AG09309 (cell line): ENCODE measurements around the gene IFIT1B.
A peak's percentile ranks its signal among the peaks of the same experiment; 100 is the strongest.
"Not testable (repeated sequence)": the region's sequence is repeated elsewhere in the genome, so short reads cannot be mapped to it uniquely, and the experiment has no call there.

ENCODE experiments used
- DNase-seq: peaks from one replicate; pipeline ENCODE4 v3.0.0-alpha.2; 2010; ENCODE audit warnings: low read depth
- H3K4me3 ChIP-seq: 2 replicates; pipeline ENCODE4 v1.5.1; 2011; ENCODE audit warnings: mild to moderate bottlenecking, low read depth, low read length, moderate library complexity; ENCODE audit not compliant: control insufficient read depth
- TF ChIP-seq, protein P1 (sequence below): IDR thresholded peaks from 2 replicates; pipeline ENCODE4 v1.5.1; 2011; ENCODE audit warnings: mild to moderate bottlenecking, low read depth, low read length, inconsistent platforms; ENCODE audit not compliant: insufficient read depth, control insufficient read depth; ENCODE audit errors: missing control alignments

The IFIT1B gene

DNA sequence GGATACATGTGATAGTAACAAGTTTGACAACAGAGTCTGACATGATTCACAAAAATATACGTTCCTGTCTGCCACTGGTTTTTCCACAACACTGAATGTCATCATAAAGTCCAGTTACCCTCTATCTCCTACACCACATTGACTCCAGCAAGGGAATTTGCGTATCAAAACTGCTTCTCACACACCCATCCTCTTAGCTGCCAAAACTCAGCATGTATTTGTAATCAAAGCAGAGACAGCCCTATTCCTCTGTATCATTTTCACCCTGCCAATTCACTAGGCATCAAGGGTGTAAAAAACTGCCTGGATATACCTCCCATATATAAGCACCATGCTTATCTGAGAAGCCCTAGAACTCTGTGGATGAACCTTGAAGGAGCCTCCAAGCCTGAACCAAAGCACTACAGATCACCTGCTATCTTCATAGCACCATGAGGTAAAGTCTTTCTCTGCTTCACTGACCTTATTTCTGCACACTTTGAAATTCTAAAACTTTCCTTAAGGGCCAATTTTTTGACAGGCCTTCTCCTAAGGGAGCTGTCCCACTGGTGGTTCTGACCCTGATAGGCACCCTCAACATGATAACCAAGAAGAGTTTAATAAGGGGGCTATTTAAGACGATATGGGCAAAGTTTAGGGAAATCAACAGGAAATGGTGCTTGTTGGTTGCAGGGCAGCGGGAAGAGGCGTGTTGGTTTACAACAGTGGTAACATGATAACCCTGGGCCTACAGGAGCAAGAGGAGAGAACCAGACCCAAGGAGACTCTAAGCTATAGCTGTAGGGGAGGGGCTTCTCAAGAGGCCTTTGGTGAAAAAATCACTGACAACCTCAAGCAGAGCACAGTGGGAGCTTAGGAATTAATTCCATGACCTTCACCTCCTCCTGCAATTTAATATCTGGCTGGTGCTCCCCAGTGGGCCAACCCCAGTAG, at the start of gene IFIT1B:
Gene IFIT1B (plus strand): TSS at position 352 of the 933 bp plus-strand sequence. CDS start 80 bp downstream, at position 432.
- H3K4me3 ChIP-seq = no peak within 1 kb of the TSS
- DNase-seq = no peak

GRCh38 chr10:89329151-89329550, 48.7 kb upstream of the IFIT1B start:
- H3K4me3 ChIP-seq = no peak overlapping the region
- DNase-seq = no peak
- TF ChIP-seq, protein P1, sequence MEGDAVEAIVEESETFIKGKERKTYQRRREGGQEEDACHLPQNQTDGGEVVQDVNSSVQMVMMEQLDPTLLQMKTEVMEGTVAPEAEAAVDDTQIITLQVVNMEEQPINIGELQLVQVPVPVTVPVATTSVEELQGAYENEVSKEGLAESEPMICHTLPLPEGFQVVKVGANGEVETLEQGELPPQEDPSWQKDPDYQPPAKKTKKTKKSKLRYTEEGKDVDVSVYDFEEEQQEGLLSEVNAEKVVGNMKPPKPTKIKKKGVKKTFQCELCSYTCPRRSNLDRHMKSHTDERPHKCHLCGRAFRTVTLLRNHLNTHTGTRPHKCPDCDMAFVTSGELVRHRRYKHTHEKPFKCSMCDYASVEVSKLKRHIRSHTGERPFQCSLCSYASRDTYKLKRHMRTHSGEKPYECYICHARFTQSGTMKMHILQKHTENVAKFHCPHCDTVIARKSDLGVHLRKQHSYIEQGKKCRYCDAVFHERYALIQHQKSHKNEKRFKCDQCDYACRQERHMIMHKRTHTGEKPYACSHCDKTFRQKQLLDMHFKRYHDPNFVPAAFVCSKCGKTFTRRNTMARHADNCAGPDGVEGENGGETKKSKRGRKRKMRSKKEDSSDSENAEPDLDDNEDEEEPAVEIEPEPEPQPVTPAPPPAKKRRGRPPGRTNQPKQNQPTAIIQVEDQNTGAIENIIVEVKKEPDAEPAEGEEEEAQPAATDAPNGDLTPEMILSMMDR = no peak

More for the DNA sequence above, at the start of gene IFIT1B:
- TF ChIP-seq, protein P1 = no peak

DNA sequence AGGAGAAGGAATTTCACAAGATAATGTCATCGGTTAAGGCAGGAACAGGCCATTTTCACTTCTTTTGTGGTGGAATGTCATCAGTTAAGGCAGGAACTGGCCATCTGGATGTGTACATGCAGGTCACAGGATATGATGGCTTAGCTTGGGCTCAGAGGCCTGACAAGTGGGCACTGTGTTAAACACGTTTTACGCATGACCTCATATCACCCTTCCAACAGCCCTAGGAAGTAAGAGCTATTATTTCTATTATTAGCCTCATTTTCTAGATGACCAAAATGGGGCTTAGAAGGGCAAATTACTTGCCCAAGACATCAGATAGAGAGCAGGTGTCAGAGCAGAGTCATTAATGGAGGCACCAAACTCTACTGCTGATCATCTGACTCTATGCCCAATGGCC, 47.8 kb upstream of the IFIT1B start:
- not testable (repeated sequence) for H3K4me3 ChIP-seq, DNase-seq

GRCh38 chr10:89330537-89331212, 47.2 kb upstream of the IFIT1B start:
- DNase-seq = no peak
- H3K4me3 ChIP-seq = no peak overlapping the region
- TF ChIP-seq, protein P1 = no peak

GRCh38 chr10:89331487-89332122, 46.3 kb upstream of the IFIT1B start:
- H3K4me3 ChIP-seq = not testable (repeated sequence)

DNA sequence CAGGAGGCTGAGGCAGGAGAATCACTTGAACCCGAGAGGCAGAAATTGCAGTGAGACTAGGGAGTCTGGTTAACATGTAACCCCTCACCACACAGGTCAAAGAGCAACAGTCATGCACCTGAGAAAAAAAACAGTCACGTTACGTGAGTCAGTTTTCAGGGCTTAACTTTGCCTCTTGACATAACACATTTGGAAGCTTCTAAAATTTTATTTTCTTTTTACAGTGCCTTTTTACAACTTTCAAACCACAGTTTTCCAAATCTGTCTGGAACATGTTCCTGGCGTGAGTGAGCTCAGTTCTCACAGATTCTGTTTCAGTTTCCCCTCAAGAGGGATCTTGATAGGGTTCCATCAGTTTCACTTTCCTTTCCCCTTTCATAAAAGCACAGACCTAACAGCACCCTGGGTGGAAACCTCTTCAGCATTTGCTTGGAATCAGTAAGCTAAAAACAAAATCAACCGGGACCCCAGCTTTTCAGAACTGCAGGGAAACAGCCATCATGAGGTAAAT, 45.7 kb upstream of the IFIT1B start:
- TF ChIP-seq, protein P1 = no peak
- H3K4me3 ChIP-seq = peak overlapping the region; percentile 31
- DNase-seq = no peak

More at GRCh38 chr10:89331487-89332122, 46.3 kb upstream of the IFIT1B start:
- DNase-seq = not testable (repeated sequence)

DNA sequence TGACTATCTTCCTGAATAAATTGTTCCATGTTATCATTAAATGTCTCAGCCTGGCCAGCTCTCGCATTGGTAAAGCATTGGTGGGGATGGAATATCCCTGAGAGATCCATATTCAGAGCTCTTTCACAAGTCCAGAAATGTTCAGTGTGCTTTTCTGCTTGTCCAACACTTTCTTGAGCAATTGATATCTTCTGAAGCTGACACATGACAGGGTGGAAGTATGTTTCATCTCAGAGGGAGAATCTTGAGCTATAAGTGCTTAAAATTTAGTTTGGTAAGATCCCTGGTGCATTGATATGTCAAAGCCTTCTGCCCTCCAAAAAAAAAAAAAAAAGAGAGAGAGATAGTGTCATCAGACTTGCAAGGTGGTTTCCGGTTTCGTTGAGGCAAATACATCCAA, 42.6 kb upstream of the IFIT1B start:
- TF ChIP-seq, protein P1 = no peak
- DNase-seq = no peak
- no peak overlapping the region for H3K4me3 ChIP-seq
